ENCODE results near the gene VPREB3. TPM values are rescaled to one million over a fixed set of nuclear protein-coding genes. Genes with fewer than 3 reads are reported as not detected.
A peak's percentile ranks its signal among the peaks of the same experiment; 100 is the strongest.

Gene VPREB3
- total RNA-seq, 1 experiment from 2014 or later: 2.4 TPM

GRCh38 chr22:23743303-23743705 lies 10.9 kb downstream of the VPREB3 start:
- CTCF ChIA-PET: no interaction called here
- Histone ChIP-seq H3K36me3 (ENCODE audit: control insufficient read depth in 1 of 2, insufficient read depth in 2 of 2, low read length in 2 of 2) (peaks cover 0 to 8% of the 10 kb centered on the region in 2 experiments; a peak in 2 of 4 replicates), H3K9me2 (ENCODE audit: insufficient read depth) (no peaks in the 10 kb centered on the region), H4K20me1 (ENCODE audit: insufficient read depth) (no peaks in the 10 kb centered on the region), H3K27me3 (ENCODE audit: insufficient read depth, low read length) (no peaks in the 10 kb centered on the region), H3K79me2 (ENCODE audit: insufficient read depth, low read length) (no peaks in the 10 kb centered on the region), H3K9ac (ENCODE audit: low read length) (no peak overlapping the region), H3K4me3 (replicated peaks in 1 of 2; ENCODE audit: low read depth in 1 of 2, low read length in 2 of 2) (no peak overlapping the region), H3K9me3 (ENCODE audit: control insufficient read depth in 1 of 2, insufficient read depth in 1 of 2, low read depth in 1 of 2, low read length in 2 of 2) (no peaks in the 10 kb centered on the region), H3K4me2 (ENCODE audit: low read length) (no peak overlapping the region), H3K4me1 (ENCODE audit: control insufficient read depth in 1 of 2, insufficient read depth in 2 of 2, low read length in 2 of 2) (no peaks in the 10 kb centered on the region), H2AFZ (ENCODE audit: low read depth, low read length, poor library complexity, severe bottlenecking) (no peak overlapping the region), H3K27ac (ENCODE audit: low read depth, low read length) (no peak overlapping the region)
- POLR2A ChIA-PET: no interaction called here
- intact Hi-C loops (cut with micrococcal nuclease): no loop called here
- BruUV-seq (replicated peaks): TSS peak; percentile 12
- ATAC-seq (no peak), DNase-seq (ENCODE audit: low read depth, low spot score) (no peak)
- RAD21 ChIA-PET (ENCODE audit: low non-redundant PET in 1 of 2, low total read pairs in 2 of 2, uncharacterized antibody in 2 of 2, unreplicated experiment in 2 of 2): no interaction called here
- TF ChIP-seq RAD21 (IDR thresholded peaks at IDR 0.05; ENCODE audit: low read depth) (no peak), POLR2AphosphoS5 (IDR thresholded peaks at IDR 0.05; ENCODE audit: low read depth, low read length) (no peak), SIN3A (IDR thresholded peaks at IDR 0.05; ENCODE audit: low read depth) (no peak)

- H3K27ac ChIP-seq (ENCODE audit: low read depth, low read length): no peak overlapping the region
- ChIA-PET RAD21 (ENCODE audit: low non-redundant PET in 1 of 2, low total read pairs in 2 of 2, uncharacterized antibody in 2 of 2, unreplicated experiment in 2 of 2) (no interaction called here), POLR2A (no interaction called here), CTCF (no interaction called here)
- no peak overlapping the region for H3K9ac ChIP-seq (ENCODE audit: low read length)
- H3K36me3 ChIP-seq (ENCODE audit: control insufficient read depth in 1 of 2, insufficient read depth in 2 of 2, low read length in 2 of 2): peaks cover 0 to 8% of the 10 kb centered on the region in 2 experiments; a peak in 2 of 4 replicates
- H3K9me3 ChIP-seq (ENCODE audit: control insufficient read depth in 1 of 2, insufficient read depth in 1 of 2, low read depth in 1 of 2, low read length in 2 of 2): no peaks in the 10 kb centered on the region
- H3K79me2 ChIP-seq (ENCODE audit: insufficient read depth, low read length): no peaks in the 10 kb centered on the region
- no peak for TF ChIP-seq ATF3 (IDR thresholded peaks at IDR 0.05)
- no peak for TF ChIP-seq CTCF (IDR thresholded peaks at IDR 0.05 in 2 of 3, conservative IDR thresholded peaks at IDR 0.05 in 1 of 3; ENCODE audit: borderline replicate concordance in 1 of 3, insufficient read depth in 1 of 3, low read depth in 2 of 3, low read length in 2 of 3)
- no peak for TF ChIP-seq JUND (IDR thresholded peaks at IDR 0.05)
- no peak for TF ChIP-seq MAX (IDR thresholded peaks at IDR 0.05)
- TF ChIP-seq RAD21 (IDR thresholded peaks at IDR 0.05; ENCODE audit: low read depth): no peak
- TF ChIP-seq ZBTB33 (IDR thresholded peaks at IDR 0.05; ENCODE audit: extremely low read depth, insufficient replicate concordance, low read length): no peak
- no peaks in the 10 kb centered on the region for H4K20me1 ChIP-seq (ENCODE audit: insufficient read depth)
- intact Hi-C loops (cut with micrococcal nuclease): no loop called here
- H3K4me3 ChIP-seq (replicated peaks in 1 of 2; ENCODE audit: low read depth in 1 of 2, low read length in 2 of 2): no peak overlapping the region
- no peak for DNase-seq (ENCODE audit: low read depth, low spot score)
- H3K4me1 ChIP-seq (ENCODE audit: control insufficient read depth in 1 of 2, insufficient read depth in 2 of 2, low read length in 2 of 2): no peaks in the 10 kb centered on the region
- no peak for ATAC-seq
- H3K9me2 ChIP-seq (ENCODE audit: insufficient read depth): no peaks in the 10 kb centered on the region
- no TSS peak for BruUV-seq (replicated peaks)
- no peak overlapping the region for H3K4me2 ChIP-seq (ENCODE audit: low read length)
- H2AFZ ChIP-seq (ENCODE audit: low read depth, low read length, poor library complexity, severe bottlenecking): no peak overlapping the region
- no peaks in the 10 kb centered on the region for H3K27me3 ChIP-seq (ENCODE audit: insufficient read depth, low read length)
These were observed 11.5 kb downstream of the VPREB3 start for GRCh38 chr22:23742505-23743264.

Measured in HCT116 (cell line).